Measurements from ENCODE around the gene TM6SF1. TPM values are rescaled to one million over a fixed set of nuclear protein-coding genes. Genes with fewer than 3 reads are reported as not detected.

Gene TM6SF1
- total and polyA plus RNA-seq, 2 of the 4 experiments (the other 2 are of a cell fraction): 1.6 to 1.9 TPM

GRCh38 chr15:83114856-83115255 lies 7.4 kb downstream of the TM6SF1 start:
- H4K8ac ChIP-seq (ENCODE audit: low read depth in 2 of 2, low read length in 2 of 2): no peak overlapping the region
- H3K36me3 ChIP-seq (ENCODE audit: control insufficient read depth, insufficient read depth, low read length): no peaks in the 10 kb centered on the region; the same call in none of the 2 replicates
- no peak overlapping the region for H3K14ac ChIP-seq (replicated peaks; ENCODE audit: low read depth, low read length)
- POLR2A ChIA-PET (ENCODE audit: unreplicated experiment): no interaction called here
- no peak overlapping the region for H2AFZ ChIP-seq (replicated peaks; ENCODE audit: low read length, poor library complexity)
- DNase-seq (no peak), ATAC-seq (ENCODE audit: low read depth) (no peak)
- H2AK9ac ChIP-seq (replicated peaks; ENCODE audit: low read depth, low read length, poor library complexity): no peak overlapping the region
- no peaks in the 10 kb centered on the region for H3K27me3 ChIP-seq (ENCODE audit: control insufficient read depth, insufficient read depth, low read length)
- no peak overlapping the region for H2AK5ac ChIP-seq (ENCODE audit: low read depth, low read length)
- H2BK5ac ChIP-seq (ENCODE audit: low read depth, low read length, poor library complexity, severe bottlenecking): no peak overlapping the region
- H2BK15ac ChIP-seq (ENCODE audit: low read depth, low read length): no peak overlapping the region
- intact Hi-C loops (cut with micrococcal nuclease) (no loop called here), dilution Hi-C loops (cut with HindIII; ENCODE audit: low sequenced_read_pairs, unreplicated experiment) (no loop called here), in situ Hi-C loops (cut with MboI; ENCODE audit: low sequenced_read_pairs) (no loop called here)
- H3K4me3 ChIP-seq (ENCODE audit: insufficient read depth, low read depth, low read length): no peak overlapping the region
- no peak overlapping the region for H3K4me2 ChIP-seq (ENCODE audit: low read depth, low read length)
- H2BK120ac ChIP-seq (ENCODE audit: low read depth, low read length): no peak overlapping the region
- peaks cover 12% of the 10 kb centered on the region for H3K4me1 ChIP-seq (ENCODE audit: control insufficient read depth, insufficient read depth, low read length)
- H4K5ac ChIP-seq (ENCODE audit: low read depth, low read length): no peak overlapping the region
- no peak overlapping the region for H2BK20ac ChIP-seq (ENCODE audit: low read depth, low read length)
- no peak overlapping the region for H3K18ac ChIP-seq (ENCODE audit: low read depth, low read length)
- WGBS, 2 experiments (ENCODE audit: extremely low coverage in 2 of 2, insufficient read length in 1 of 2): 80% methylated on average over 2 of the region's 6 CpGs; no CpG with 5 or more reads in 1 of the 2 experiments
- peaks cover 28% of the 10 kb centered on the region for H3K9me1 ChIP-seq (ENCODE audit: insufficient read depth, low read length)
- H3K23ac ChIP-seq (ENCODE audit: low read depth, low read length): no peak overlapping the region
- H3K27ac ChIP-seq (ENCODE audit: insufficient read depth, low read length): no peak overlapping the region
- H4K20me1 ChIP-seq (ENCODE audit: insufficient read depth, low read length): peaks cover 3% of the 10 kb centered on the region; the same call in 1 of the 2 replicates
- H4K91ac ChIP-seq (ENCODE audit: insufficient read depth, low read depth, low read length): no peak overlapping the region
- no TSS peak for BruUV-seq (replicated peaks)
- H3K9me3 ChIP-seq (ENCODE audit: control insufficient read depth, insufficient read depth, low read length): no peaks in the 10 kb centered on the region
- CTCF ChIA-PET: no interaction called here
- H3K4ac ChIP-seq (ENCODE audit: low read depth, low read length): no peak overlapping the region
- no peak overlapping the region for H3K9ac ChIP-seq (ENCODE audit: low read depth, low read length)
- no peak overlapping the region for H3K56ac ChIP-seq (ENCODE audit: extremely low read depth, insufficient read depth, low read length)
- peaks cover 0 to 26% of the 10 kb centered on the region in 2 experiments; a peak in 2 of 4 replicates for H3K79me1 ChIP-seq (ENCODE audit: low read depth in 1 of 2, low read length in 2 of 2)
- no peak for TF ChIP-seq POLR2A (IDR thresholded peaks at IDR 0.05; ENCODE audit: low read depth, low read length)
